Measurements from ENCODE around the gene NEK2.
"Not testable (repeated sequence)": the region's sequence is repeated elsewhere in the genome, so short reads cannot be mapped to it uniquely, and the experiment has no call there.

Gene NEK2

DNA sequence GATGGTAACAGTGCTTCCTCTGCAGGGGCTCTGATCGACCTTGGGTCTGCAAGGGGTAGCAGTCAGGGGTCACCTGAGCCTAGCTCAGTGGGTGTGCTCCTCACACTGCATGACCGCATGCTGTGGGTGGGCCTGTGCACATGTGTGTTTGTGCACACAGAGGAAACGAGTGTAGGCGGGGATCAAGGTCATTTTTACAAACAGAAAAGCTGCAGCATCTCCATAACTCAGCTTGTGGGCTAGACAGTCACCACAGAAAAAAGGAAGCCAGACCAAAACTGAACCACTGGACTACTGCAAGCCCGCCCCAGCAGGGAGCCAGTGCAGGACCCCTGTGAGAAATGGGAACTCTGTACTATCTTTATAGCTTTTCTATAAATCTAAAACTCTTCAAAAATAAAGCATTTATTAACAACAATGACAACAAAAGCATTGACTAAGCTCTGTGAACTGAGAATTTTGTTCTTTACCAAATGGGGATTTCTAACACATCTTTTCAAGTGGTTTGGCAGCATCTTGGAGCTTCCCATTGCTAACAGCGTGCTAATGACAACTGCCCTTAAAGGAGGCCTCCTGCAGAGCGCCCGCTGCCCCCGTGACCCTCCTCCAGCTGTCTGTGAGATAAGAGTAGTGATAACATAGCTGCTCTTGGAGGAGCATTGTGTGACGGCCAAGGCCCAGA is 19.9 kb upstream of the NEK2 start:
- peak; percentile 81 for DNase-seq (ENCODE audit: low read depth)

DNA sequence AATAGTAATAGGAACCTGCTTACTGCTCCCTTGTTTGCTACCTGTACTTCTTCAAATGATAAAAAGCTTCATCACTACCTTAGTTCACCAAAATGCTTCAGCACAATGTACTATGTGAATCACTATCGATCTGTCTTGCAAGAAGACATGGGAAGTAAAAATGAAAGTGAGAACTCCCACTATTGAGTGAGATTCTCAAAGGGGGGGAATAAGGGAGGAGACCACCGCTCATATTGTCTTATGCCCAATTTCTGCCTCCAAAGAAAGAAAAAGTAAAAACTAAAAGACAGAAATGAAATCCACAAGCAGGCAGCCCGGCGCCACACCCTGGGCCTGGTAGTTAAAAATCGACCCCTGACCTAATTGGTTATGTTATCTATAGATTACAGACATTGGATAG is 18.5 kb upstream of the NEK2 start:
- not testable (repeated sequence) for DNase-seq (ENCODE audit: low read depth)

GRCh38 chr1:211688421-211688820 is 13.0 kb upstream of the NEK2 start:
- no peak for DNase-seq (ENCODE audit: low read depth)

- no peak for DNase-seq (ENCODE audit: low read depth)
Observed at GRCh38 chr1:211687462-211688215, 12.2 kb upstream of the NEK2 start.

DNA sequence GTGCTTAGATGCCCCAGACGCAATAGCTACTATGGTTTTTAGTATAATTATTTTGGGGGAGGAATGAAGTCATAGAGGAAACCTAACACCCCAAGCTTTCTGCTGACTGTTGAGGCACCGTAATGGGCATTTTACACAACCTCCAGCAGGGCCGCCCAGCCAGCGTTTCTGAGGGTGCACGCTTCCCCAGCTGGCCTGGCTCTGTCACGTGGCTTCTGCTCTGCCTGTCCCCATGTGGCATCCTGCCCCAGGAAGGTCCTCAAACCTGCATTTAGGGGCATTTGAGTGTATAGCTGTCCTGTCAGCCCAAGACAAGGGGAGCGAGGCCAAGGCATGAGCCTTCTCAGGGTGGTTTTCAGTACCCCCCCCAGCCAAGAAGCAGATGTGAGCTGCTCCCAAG is 10.4 kb upstream of the NEK2 start:
- no peak for DNase-seq (ENCODE audit: low read depth)

DNA sequence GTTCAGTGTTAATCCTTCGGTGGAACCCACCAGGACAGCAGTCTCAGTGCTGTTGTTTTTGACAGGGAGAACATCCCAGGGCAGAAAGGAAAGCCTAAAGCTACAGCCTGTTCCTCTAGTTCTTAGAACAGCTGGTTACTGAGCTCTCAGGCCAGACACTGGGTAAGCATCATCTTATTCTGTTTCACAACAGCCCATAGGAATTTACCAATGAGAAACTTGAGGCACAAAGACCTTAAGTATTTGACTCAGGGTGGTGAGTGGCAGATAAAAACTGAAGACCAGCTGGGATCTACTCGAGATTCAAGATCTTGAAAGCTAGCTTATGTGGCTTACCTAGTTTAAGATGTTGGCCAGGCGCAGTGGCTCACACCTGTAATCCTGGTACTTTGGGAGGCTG is 9.4 kb upstream of the NEK2 start:
- no peak for DNase-seq (ENCODE audit: low read depth)

- DNase-seq (ENCODE audit: low read depth): no peak
Observed at GRCh38 chr1:211684331-211684730, 8.9 kb upstream of the NEK2 start.

GRCh38 chr1:211683396-211684297 is 8.2 kb upstream of the NEK2 start:
- no peak for DNase-seq (ENCODE audit: low read depth)

- DNase-seq (ENCODE audit: low read depth): not testable (repeated sequence)
Observed at GRCh38 chr1:211682186-211682585, 6.8 kb upstream of the NEK2 start.

- DNase-seq (ENCODE audit: low read depth): peak; percentile 52
Observed at GRCh38 chr1:211680752-211681327, 5.4 kb upstream of the NEK2 start.

DNA sequence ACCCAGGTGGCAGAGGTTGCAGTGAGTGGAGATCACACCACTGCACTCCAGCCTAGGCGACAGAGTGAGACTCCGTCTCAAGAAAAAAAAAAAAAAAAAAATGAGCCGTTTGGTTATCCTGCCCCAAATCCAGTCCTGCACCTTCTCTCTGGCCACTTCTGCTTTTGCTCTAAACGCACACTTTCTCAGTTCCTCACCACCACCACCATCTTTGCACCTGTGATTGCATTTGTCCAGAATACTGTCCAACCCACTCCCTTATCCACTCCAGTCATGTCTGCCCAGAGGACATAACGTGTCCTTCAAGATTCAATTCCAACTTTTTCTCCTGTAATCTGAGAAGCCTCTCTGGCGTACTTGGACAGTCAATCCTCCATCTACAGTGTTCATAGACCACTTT is 2.2 kb upstream of the NEK2 start:
- DNase-seq (ENCODE audit: low read depth): no peak

GRCh38 chr1:211676761-211677160 is 1.3 kb upstream of the NEK2 start:
- no peak for DNase-seq (ENCODE audit: low read depth)

GRCh38 chr1:211676106-211676583 is 724 bp upstream of the NEK2 start:
- no peak for DNase-seq (ENCODE audit: low read depth)

DNA sequence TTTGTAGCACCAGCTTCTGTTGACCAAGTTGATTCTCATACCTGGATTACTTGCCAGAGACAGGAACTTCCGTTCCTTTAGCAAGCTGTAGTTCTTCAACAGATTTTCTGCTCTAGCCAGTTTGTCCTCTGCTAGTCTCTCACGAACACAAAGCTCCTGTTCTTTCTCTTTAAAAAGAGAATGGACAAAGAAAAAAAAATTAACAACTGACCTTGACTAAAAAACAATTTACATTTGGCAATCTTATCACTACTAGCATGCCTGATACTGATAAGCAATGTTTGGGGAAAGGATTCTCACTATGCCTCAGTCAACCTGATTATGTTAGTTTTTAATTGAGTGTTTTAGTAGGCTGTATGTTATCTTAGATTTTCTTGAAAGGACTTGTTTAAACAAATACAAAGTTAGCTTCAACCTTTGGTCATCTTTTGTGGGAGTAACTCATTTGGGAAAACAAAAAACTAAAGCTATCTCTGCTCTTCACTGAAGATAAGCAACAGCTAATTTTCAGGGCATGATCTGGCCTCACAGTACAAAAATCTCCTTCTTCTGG is 8.3 kb downstream of the NEK2 start:
- DNase-seq (ENCODE audit: low read depth): no peak

GRCh38 chr1:211660718-211661222 is 14.7 kb downstream of the NEK2 start:
- DNase-seq (ENCODE audit: low read depth): no peak

GRCh38 chr1:211656728-211657127 is 18.7 kb downstream of the NEK2 start:
- no peak for DNase-seq (ENCODE audit: low read depth)

GRCh38 chr1:211654838-211655787 is 20.3 kb downstream of the NEK2 start:
- DNase-seq (ENCODE audit: low read depth): peak; percentile 32

- DNase-seq (ENCODE audit: low read depth): no peak
Observed at GRCh38 chr1:211653959-211654496, 21.4 kb downstream of the NEK2 start.

DNA sequence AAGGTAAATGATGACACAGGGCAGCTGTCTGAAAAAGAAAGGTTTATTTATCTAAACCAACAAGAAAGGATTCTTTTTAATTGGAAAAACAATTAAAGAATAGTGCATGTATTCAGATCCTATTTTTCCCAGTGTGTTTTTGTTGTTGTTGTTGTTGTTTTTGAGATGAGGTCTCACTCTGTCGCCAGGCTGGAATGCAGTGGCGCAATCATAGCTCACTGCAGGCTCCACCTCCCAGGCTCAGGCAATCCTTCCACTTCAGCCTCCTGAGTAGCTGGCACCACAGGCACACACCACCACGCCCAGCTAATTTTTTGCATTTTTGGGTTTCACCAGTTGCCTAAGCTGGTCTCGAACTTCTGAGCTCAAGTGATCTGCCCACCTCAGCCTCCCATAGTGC is 22.1 kb downstream of the NEK2 start:
- no peak for DNase-seq (ENCODE audit: low read depth)

GRCh38 chr1:211652371-211652770 is 23.1 kb downstream of the NEK2 start:
- no peak for DNase-seq (ENCODE audit: low read depth)

Measured in CMK (cell line).